Measurements from ENCODE around the gene CSH1.

The CSH1 gene

GRCh38 chr17:63853260-63853659, 43.1 kb downstream of the CSH1 start:
- no peak for TF ChIP-seq SUZ12 (IDR thresholded peaks at IDR 0.05; ENCODE audit: extremely low read depth, insufficient read depth, insufficient read length)
- no peak for TF ChIP-seq ZNF274 (IDR thresholded peaks at IDR 0.05; ENCODE audit: low read depth, low read length)
- TF ChIP-seq YY1 (IDR thresholded peaks at IDR 0.05; ENCODE audit: insufficient read depth, insufficient read length), result no peak
- no peak for DNase-seq (ENCODE audit: low read depth, low spot score)

GRCh38 chr17:63850401-63850800, 46.0 kb downstream of the CSH1 start:
- no peak for TF ChIP-seq YY1 (IDR thresholded peaks at IDR 0.05; ENCODE audit: insufficient read depth, insufficient read length)
- TF ChIP-seq ZNF274 (IDR thresholded peaks at IDR 0.05; ENCODE audit: low read depth, low read length), result no peak
- TF ChIP-seq SUZ12 (IDR thresholded peaks at IDR 0.05; ENCODE audit: extremely low read depth, insufficient read depth, insufficient read length), result no peak
- Histone ChIP-seq H3K9me3 (ENCODE audit: insufficient read depth, low read length) (peaks cover 14% of the 10 kb centered on the region), H3K36me3 (ENCODE audit: insufficient read depth, insufficient read length, low read length) (no peaks in the 10 kb centered on the region), H3K4me1 (ENCODE audit: insufficient read depth, insufficient read length) (no peaks in the 10 kb centered on the region), H3K9ac (ENCODE audit: insufficient read length, low read depth) (no peak overlapping the region), H3K27me3 (ENCODE audit: insufficient read depth, insufficient read length) (peaks cover 12% of the 10 kb centered on the region), H3K4me3 (ENCODE audit: insufficient read length, low read depth) (no peak overlapping the region)
- no peak for DNase-seq (ENCODE audit: low read depth, low spot score)

More at GRCh38 chr17:63853260-63853659, 43.1 kb downstream of the CSH1 start:
- Histone ChIP-seq H3K9me3 (ENCODE audit: insufficient read depth, low read length) (peaks cover 6% of the 10 kb centered on the region), H3K4me3 (ENCODE audit: insufficient read length, low read depth) (no peak overlapping the region), H3K9ac (ENCODE audit: insufficient read length, low read depth) (no peak overlapping the region), H3K36me3 (ENCODE audit: insufficient read depth, insufficient read length, low read length) (no peaks in the 10 kb centered on the region), H3K27me3 (ENCODE audit: insufficient read depth, insufficient read length) (peaks cover 5% of the 10 kb centered on the region), H3K4me1 (ENCODE audit: insufficient read depth, insufficient read length) (no peaks in the 10 kb centered on the region)

DNA sequence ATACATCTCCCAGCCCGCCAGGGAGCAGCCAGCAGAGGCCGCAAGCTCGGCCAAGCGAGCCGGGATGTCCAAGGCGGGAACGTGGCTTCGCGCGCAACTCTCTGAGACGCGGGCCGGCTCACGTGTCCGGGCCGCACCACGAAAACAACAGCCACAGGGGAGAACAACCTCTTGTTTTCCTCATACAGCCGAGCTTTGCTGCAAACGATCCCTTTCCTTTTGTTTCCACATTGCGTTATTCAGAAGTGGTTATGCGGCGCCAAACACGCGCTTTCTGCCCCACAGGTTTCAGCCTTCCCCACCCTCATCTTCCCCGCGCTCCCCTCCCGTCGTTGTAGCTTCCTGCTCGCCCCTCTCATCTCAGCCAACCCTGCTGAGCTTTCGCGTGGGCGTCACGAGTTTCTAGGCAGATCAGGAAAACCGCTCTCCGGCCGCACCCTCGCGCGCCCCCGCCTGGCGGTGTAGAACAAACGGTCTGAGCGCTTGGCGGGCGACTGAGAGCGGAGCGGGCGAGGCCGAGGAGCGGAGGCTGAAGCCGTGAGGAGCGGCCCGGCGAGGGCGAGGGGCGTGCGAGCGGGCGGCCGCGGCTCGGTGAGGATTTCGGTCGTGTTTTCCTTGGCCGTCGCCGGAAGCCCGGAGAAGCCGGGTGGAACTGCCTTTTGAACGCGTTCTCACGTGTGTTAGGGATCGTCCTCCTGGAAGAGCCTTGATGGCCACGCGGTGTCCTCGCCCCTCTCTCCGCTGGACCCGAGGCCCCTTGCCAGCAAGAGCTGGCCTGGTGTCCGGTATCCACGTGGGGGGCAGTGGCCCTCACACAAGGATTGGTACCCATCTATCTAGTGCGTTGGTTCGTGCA, 47.3 kb downstream of the CSH1 start:
- Histone ChIP-seq H3K9ac (ENCODE audit: insufficient read length, low read depth) (peak overlapping the region; percentile 43), H3K36me3 (ENCODE audit: insufficient read depth, insufficient read length, low read length) (no peaks in the 10 kb centered on the region), H3K4me3 (ENCODE audit: insufficient read length, low read depth) (no peak overlapping the region), H3K27me3 (ENCODE audit: insufficient read depth, insufficient read length) (peaks cover 12% of the 10 kb centered on the region), H3K4me1 (ENCODE audit: insufficient read depth, insufficient read length) (no peaks in the 10 kb centered on the region), H3K9me3 (ENCODE audit: insufficient read depth, low read length) (peaks cover 14% of the 10 kb centered on the region)
- DNase-seq (ENCODE audit: low read depth, low spot score), result peak; percentile 85
- TF ChIP-seq SUZ12 (IDR thresholded peaks at IDR 0.05; ENCODE audit: extremely low read depth, insufficient read depth, insufficient read length) (no peak), YY1 (IDR thresholded peaks at IDR 0.05; ENCODE audit: insufficient read depth, insufficient read length) (no peak), ZNF274 (IDR thresholded peaks at IDR 0.05; ENCODE audit: low read depth, low read length) (no peak)

- Histone ChIP-seq H3K9ac (ENCODE audit: insufficient read length, low read depth) (no peak overlapping the region), H3K36me3 (ENCODE audit: insufficient read depth, insufficient read length, low read length) (no peaks in the 10 kb centered on the region), H3K4me3 (ENCODE audit: insufficient read length, low read depth) (no peak overlapping the region), H3K9me3 (ENCODE audit: insufficient read depth, low read length) (peaks cover 14% of the 10 kb centered on the region), H3K27me3 (ENCODE audit: insufficient read depth, insufficient read length) (peaks cover 12% of the 10 kb centered on the region), H3K4me1 (ENCODE audit: insufficient read depth, insufficient read length) (no peaks in the 10 kb centered on the region)
- DNase-seq (ENCODE audit: low read depth, low spot score), result no peak
- TF ChIP-seq YY1 (IDR thresholded peaks at IDR 0.05; ENCODE audit: insufficient read depth, insufficient read length) (no peak), ZNF274 (IDR thresholded peaks at IDR 0.05; ENCODE audit: low read depth, low read length) (no peak), SUZ12 (IDR thresholded peaks at IDR 0.05; ENCODE audit: extremely low read depth, insufficient read depth, insufficient read length) (no peak)
Observed at GRCh38 chr17:63847525-63848249, 48.7 kb downstream of the CSH1 start.

DNA sequence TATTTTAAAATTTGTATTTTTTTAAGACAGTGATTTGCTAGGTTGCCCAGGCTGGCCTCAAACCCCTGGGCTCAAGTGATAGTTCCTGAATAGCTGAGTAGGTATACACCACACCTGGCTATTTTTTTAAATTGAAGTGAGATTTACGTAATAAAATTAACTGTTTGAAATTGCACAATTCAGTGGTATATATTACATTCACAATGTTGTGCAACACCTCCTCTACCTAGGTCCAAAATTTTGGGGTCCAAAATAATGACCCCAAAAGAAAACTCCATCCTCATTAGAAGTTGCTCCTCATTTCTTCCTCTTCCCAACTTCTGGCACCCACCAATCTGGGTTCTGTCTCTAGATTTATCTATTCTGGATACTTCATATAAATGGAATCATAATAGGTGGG, 50.9 kb downstream of the CSH1 start:
- H3K9ac ChIP-seq (ENCODE audit: insufficient read length, low read depth), result no peak overlapping the region
- H3K9me3 ChIP-seq (ENCODE audit: insufficient read depth, low read length), result peaks cover 14% of the 10 kb centered on the region
- TF ChIP-seq SUZ12 (IDR thresholded peaks at IDR 0.05; ENCODE audit: extremely low read depth, insufficient read depth, insufficient read length), result no peak
- H3K36me3 ChIP-seq (ENCODE audit: insufficient read depth, insufficient read length, low read length), result peaks cover under 1% of the 10 kb centered on the region
- H3K27me3 ChIP-seq (ENCODE audit: insufficient read depth, insufficient read length), result peaks cover 12% of the 10 kb centered on the region
- peaks cover 6% of the 10 kb centered on the region for H3K4me1 ChIP-seq (ENCODE audit: insufficient read depth, insufficient read length)
- no peak overlapping the region for H3K4me3 ChIP-seq (ENCODE audit: insufficient read length, low read depth)
- DNase-seq (ENCODE audit: low read depth, low spot score), result no peak
